HepG2 (cell line): ENCODE results near the gene SUOX. TPM values are rescaled to one million over a fixed set of nuclear protein-coding genes. Genes with fewer than 3 reads are reported as not detected.

ENCODE experiments used
- FOXC1 ChIP-seq: sonication (generic); formaldehyde crosslinking; IDR thresholded peaks from 2 replicates; pipeline ENCODE4 v1.8.0; 2022; ENCODE audit warnings: mild to moderate bottlenecking, missing genetic modification reagents, borderline replicate concordance
- GTF3A ChIP-seq: sonication (generic); formaldehyde crosslinking; conservative IDR thresholded peaks from 2 replicates; pipeline ENCODE4 v1.4.0; 2020; ENCODE audit warnings: mild to moderate bottlenecking, missing genetic modification reagents
- HES4 ChIP-seq: sonication (generic); formaldehyde crosslinking; IDR thresholded peaks from 2 replicates; pipeline ENCODE4 v1.9.0; 2021; ENCODE audit warnings: mild to moderate bottlenecking, missing genetic modification reagents, borderline replicate concordance
- HNRNPH1 ChIP-seq: fragments of 200-400 bp; formaldehyde crosslinking; optimal IDR thresholded peaks from 2 replicates; pipeline ENCODE3; 2017; ENCODE audit warnings: mild to moderate bottlenecking, low read depth, low read length
- IRX3 ChIP-seq: sonication (generic); formaldehyde crosslinking; IDR thresholded peaks from 2 replicates; pipeline ENCODE4 v1.8.1; 2023; ENCODE audit warnings: mild to moderate bottlenecking, low read depth, missing genetic modification reagents, borderline replicate concordance
- MED13 ChIP-seq: sonication (generic); formaldehyde crosslinking; IDR thresholded peaks from 2 replicates; pipeline ENCODE4 v1.5.0; 2020; ENCODE audit warnings: missing genetic modification reagents
- MEIS2 ChIP-seq: sonication (generic); formaldehyde crosslinking; IDR thresholded peaks from 2 replicates; pipeline ENCODE4 v1.9.0; 2021; ENCODE audit warnings: mild to moderate bottlenecking, missing genetic modification reagents
- MLX ChIP-seq: IDR thresholded peaks from 2 replicates; pipeline ENCODE4 v1.6.1; 2016
- MYNN ChIP-seq: sonication (generic); formaldehyde crosslinking; IDR thresholded peaks from 2 replicates; pipeline ENCODE4 v1.4.0; 2020; ENCODE audit warnings: mild to moderate bottlenecking, low read depth, missing genetic modification reagents
- RBM22 ChIP-seq: fragments of 200-400 bp; formaldehyde crosslinking; optimal IDR thresholded peaks from 2 replicates; pipeline ENCODE3; 2017; ENCODE audit warnings: mild to moderate bottlenecking, low read length, moderate library complexity
- SCMH1 ChIP-seq: sonication (generic); formaldehyde crosslinking; IDR thresholded peaks from 2 replicates; pipeline ENCODE4 v1.9.0; 2021; ENCODE audit warnings: missing genetic modification reagents, mild to moderate bottlenecking, borderline replicate concordance
- SIX4 ChIP-seq: sonication (generic); formaldehyde crosslinking; IDR thresholded peaks from 2 replicates; pipeline ENCODE4 v1.4.0; 2020; ENCODE audit warnings: missing genetic modification reagents
- SSRP1 ChIP-seq: IDR thresholded peaks from 2 replicates; pipeline ENCODE4 v1.6.1; 2016; ENCODE audit warnings: control low read depth
- TFDP1 ChIP-seq: IDR thresholded peaks from 2 replicates; pipeline ENCODE4 v1.6.1; 2016; ENCODE audit warnings: missing compliant biosample characterization, missing genetic modification reagents, borderline replicate concordance
- ZMYM4 ChIP-seq: sonication (generic); formaldehyde crosslinking; IDR thresholded peaks from 2 replicates; pipeline ENCODE4 v1.8.1; 2023; ENCODE audit warnings: mild to moderate bottlenecking, missing genetic modification reagents
- ZNF383 ChIP-seq: sonication (generic); formaldehyde crosslinking; IDR thresholded peaks from 2 replicates; pipeline ENCODE4 v1.4.0; 2020; ENCODE audit warnings: missing genetic modification reagents, mild to moderate bottlenecking, borderline replicate concordance
- ZNF687 ChIP-seq: sonication (generic); formaldehyde crosslinking; IDR thresholded peaks from 2 replicates; pipeline ENCODE4 v1.5.1; 2020; ENCODE audit warnings: mild to moderate bottlenecking, missing genetic modification reagents, moderate library complexity
- ZNF740 ChIP-seq: sonication (generic); formaldehyde crosslinking; IDR thresholded peaks from 2 replicates; pipeline ENCODE4 v1.4.0; 2020; ENCODE audit warnings: missing genetic modification reagents
- ZNF773 ChIP-seq: sonication (generic); formaldehyde crosslinking; IDR thresholded peaks from 2 replicates; pipeline ENCODE4 v1.4.0; 2020; ENCODE audit warnings: missing genetic modification reagents, borderline replicate concordance
- ZNF782 ChIP-seq: sonication (generic); formaldehyde crosslinking; IDR thresholded peaks from 2 replicates; pipeline ENCODE4 v1.4.0; 2020; ENCODE audit warnings: missing genetic modification reagents, mild to moderate bottlenecking, borderline replicate concordance
- ZNF841 ChIP-seq: sonication (generic); formaldehyde crosslinking; IDR thresholded peaks from 2 replicates; pipeline ENCODE4 v1.8.1; 2023; ENCODE audit warnings: missing genetic modification reagents, borderline replicate concordance
- polyA plus RNA-seq, 8 experiments: library from polyadenylated mRNA; depleted of rRNA in 3 of 8; stranded (reverse) in 7 of 8; unstranded in 1 of 8; fragments of >200 nt; fragmentation: Illumina TruSeq in 4 of 8; extraction: Trizol in 4 of 8; gene quantifications; 2 replicates each; pipeline versions ENCODE4 v1.2.1 to v1.2.3, GENCODE V29; 2011 to 2016; ENCODE audit warnings: low read depth in 4 of 8, missing spikeins in 1 of 8, mixed read lengths in 1 of 8; ENCODE audit not compliant: insufficient read depth in 1 of 8
- total RNA-seq, 5 experiments: library from RNA; depleted of rRNA; stranded (reverse); fragments of >200 nt; fragmentation: Illumina TruSeq; extraction: Trizol; gene quantifications; 2 replicates each; pipeline ENCODE4 v1.2.3, GENCODE V29; 2016; ENCODE audit warnings: low read depth in 1 of 5

SUOX gene
- total and polyA plus RNA-seq, 2 of the 13 experiments (the other 11 are each of a cell fraction or from before 2014, with no cell fraction given) = 23.9 to 25.9 TPM

- TF ChIP-seq SCMH1 (CRISPR knock-in tag) = no peak
- no peak for TF ChIP-seq IRX3
- no peak for TF ChIP-seq ZNF383 (CRISPR knock-in tag)
- peak; percentile 72; the same call in 1 of the 2 replicates for TF ChIP-seq MLX (CRISPR knock-in tag)
- TF ChIP-seq ZNF687 (CRISPR knock-in tag) = peak; percentile 79
- peak; percentile 33 for TF ChIP-seq RBM22
- peak; percentile 83 for TF ChIP-seq SIX4 (CRISPR knock-in tag)
- peak; percentile 89 for TF ChIP-seq ZNF740
- TF ChIP-seq SSRP1 (CRISPR knock-in tag) = no peak
- TF ChIP-seq ZMYM4 (CRISPR knock-in tag) = no peak; the same call in 1 of the 2 replicates
- no peak for TF ChIP-seq GTF3A
- TF ChIP-seq MED13 (CRISPR knock-in tag) = peak; percentile 83; the same call in 1 of the 2 replicates
- TF ChIP-seq TFDP1 (CRISPR knock-in tag) = peak; percentile 84; the same call in 1 of the 2 replicates
- peak; percentile 92; the same call in 1 of the 2 replicates for TF ChIP-seq MYNN (CRISPR knock-in tag)
- peak; percentile 76; the same call in 1 of the 2 replicates for TF ChIP-seq ZNF782 (CRISPR knock-in tag)
- TF ChIP-seq ZNF841 (CRISPR knock-in tag) = 0 out of 2 replicates have a peak, but pooled peaks have one; percentile 51
- TF ChIP-seq MEIS2 (CRISPR knock-in tag) = peak; percentile 48; the same call in 1 of the 2 replicates
- TF ChIP-seq HNRNPH1 = no peak
- peak; percentile 86; the same call in 1 of the 2 replicates for TF ChIP-seq ZNF773 (CRISPR knock-in tag)
- 0 out of 2 replicates have a peak, but pooled peaks have one; percentile 31 for TF ChIP-seq FOXC1 (CRISPR knock-in tag)
- TF ChIP-seq HES4 (CRISPR knock-in tag) = peak; percentile 46; the same call in 1 of the 2 replicates
Measured at GRCh38 chr12:56041552-56042429, 44.7 kb downstream of the SUOX start, which contains the start of gene RPS26 (continued).
